Measurements from ENCODE around the gene AADACL3. TPM values are rescaled to one million over a fixed set of nuclear protein-coding genes. Genes with fewer than 3 reads are reported as not detected.

Gene AADACL3
- total and polyA plus RNA-seq, 2 of the 13 experiments (the other 11 are each of a cell fraction or from before 2014, with no cell fraction given), result not detected

- Histone ChIP-seq H3K4me3 (replicated peaks in 1 of 3; ENCODE audit: insufficient read depth in 1 of 3, low read depth in 2 of 3, low read length in 3 of 3) (no peak overlapping the region), H3K9me3 (ENCODE audit: low read length) (no peaks in the 10 kb centered on the region), H3K9ac (ENCODE audit: insufficient read depth, low read depth, low read length) (no peak overlapping the region), H3K36me3 (replicated peaks in 1 of 2; ENCODE audit: control insufficient read depth in 1 of 2, insufficient read depth in 2 of 2, low read length in 2 of 2) (no peaks in the 10 kb centered on the region), H2AFZ (ENCODE audit: low read length) (no peak overlapping the region), H3K4me2 (ENCODE audit: low read depth, low read length) (no peak overlapping the region), H3K27ac (ENCODE audit: extremely low read length, insufficient read depth, low read length) (no peak overlapping the region), H3K27me3 (ENCODE audit: control insufficient read depth in 1 of 2, insufficient read depth in 2 of 2, low read length in 2 of 2) (peaks cover 2 to 15% of the 10 kb centered on the region in 2 experiments; a peak in 2 of 5 replicates), H3K4me1 (ENCODE audit: insufficient read depth, low read length) (no peaks in the 10 kb centered on the region), H3K79me2 (ENCODE audit: insufficient read depth, low read length) (no peaks in the 10 kb centered on the region), H4K20me1 (ENCODE audit: insufficient read depth, low read length) (no peaks in the 10 kb centered on the region)
- TF ChIP-seq ZNF280D (CRISPR knock-in tag; IDR thresholded peaks at IDR 0.05) (no peak), ZFP36L1 (CRISPR knock-in tag; IDR thresholded peaks at IDR 0.05) (no peak), PITX1 (CRISPR knock-in tag; IDR thresholded peaks at IDR 0.05) (no peak), MBD4 (IDR thresholded peaks at IDR 0.05; ENCODE audit: borderline replicate concordance, low read length) (no peak), ZNF460 (CRISPR knock-in tag; IDR thresholded peaks at IDR 0.05; ENCODE audit: borderline replicate concordance) (no peak), GFI1 (CRISPR knock-in tag; IDR thresholded peaks at IDR 0.05; ENCODE audit: borderline replicate concordance) (no peak)
- in situ Hi-C loops (cut with HindIII; ENCODE audit: extremely low pct_ligation_motif_present, low pct_unique_long_range_greater_than_20kb) (no loop called here), intact Hi-C loops (cut with micrococcal nuclease; ENCODE audit: unreplicated experiment) (no loop called here)
- DNase-seq (ENCODE audit: low spot score) (no peak), ATAC-seq (no peak), FAIRE-seq (no peak)
- CTCF ChIA-PET (ENCODE audit: low intra/inter-chr PET ratio, low total read pairs), result no interaction called here
- POLR2A ChIA-PET, result no interaction called here
- 0% methylated on average over 2 of the region's 2 CpGs for WGBS (ENCODE audit: low lambda C conversion rate)
- BruUV-seq (replicated peaks), result no TSS peak
Measured at GRCh38 chr1:12678350-12678749, 37.6 kb upstream of the AADACL3 start.

- H3K4me1 ChIP-seq (ENCODE audit: insufficient read depth, low read length), result no peaks in the 10 kb centered on the region
- no peaks in the 10 kb centered on the region for H3K9me3 ChIP-seq (ENCODE audit: low read length)
- no peak overlapping the region for H2AFZ ChIP-seq (ENCODE audit: low read length)
- H3K9ac ChIP-seq (ENCODE audit: insufficient read depth, low read depth, low read length), result no peak overlapping the region
- DNase-seq (ENCODE audit: low spot score) (no peak), FAIRE-seq (no peak), ATAC-seq (no peak)
- 0% methylated on average over 3 of the region's 3 CpGs for WGBS (ENCODE audit: low lambda C conversion rate)
- in situ Hi-C loops (cut with HindIII; ENCODE audit: extremely low pct_ligation_motif_present, low pct_unique_long_range_greater_than_20kb), result no loop called here
- no peak overlapping the region for H3K4me2 ChIP-seq (ENCODE audit: low read depth, low read length)
- no peaks in the 10 kb centered on the region for H4K20me1 ChIP-seq (ENCODE audit: insufficient read depth, low read length)
- no peak overlapping the region for H3K27ac ChIP-seq (ENCODE audit: extremely low read length, insufficient read depth, low read length)
- no peak overlapping the region for H3K4me3 ChIP-seq (replicated peaks in 1 of 3; ENCODE audit: insufficient read depth in 1 of 3, low read depth in 2 of 3, low read length in 3 of 3)
- ChIA-PET POLR2A (no interaction called here), CTCF (ENCODE audit: low intra/inter-chr PET ratio, low total read pairs) (no interaction called here)
- no TSS peak for BruUV-seq (replicated peaks)
- peaks cover 2 to 18% of the 10 kb centered on the region in 2 experiments; a peak in 2 of 5 replicates for H3K27me3 ChIP-seq (ENCODE audit: control insufficient read depth in 1 of 2, insufficient read depth in 2 of 2, low read length in 2 of 2)
- intact Hi-C loops (cut with micrococcal nuclease; ENCODE audit: unreplicated experiment), result no loop called here
- H3K79me2 ChIP-seq (ENCODE audit: insufficient read depth, low read length), result no peaks in the 10 kb centered on the region
- H3K36me3 ChIP-seq (replicated peaks in 1 of 2; ENCODE audit: control insufficient read depth in 1 of 2, insufficient read depth in 2 of 2, low read length in 2 of 2), result no peaks in the 10 kb centered on the region
- TF ChIP-seq ZEB1 (IDR thresholded peaks at IDR 0.05; ENCODE audit: insufficient replicate concordance, low read depth) (no peak), RBAK (CRISPR knock-in tag; IDR thresholded peaks at IDR 0.05) (no peak), STAT5B (CRISPR knock-in tag; IDR thresholded peaks at IDR 0.05) (no peak), HOMEZ (CRISPR knock-in tag; IDR thresholded peaks at IDR 0.05; ENCODE audit: low read depth) (no peak), ZNF337 (CRISPR knock-in tag; IDR thresholded peaks at IDR 0.05; ENCODE audit: borderline replicate concordance, low read depth) (no peak), THRA (CRISPR knock-in tag; IDR thresholded peaks at IDR 0.05; ENCODE audit: borderline replicate concordance) (no peak), ZNF546 (CRISPR knock-in tag; conservative IDR thresholded peaks at IDR 0.05) (no peak), NCOA1 (CRISPR knock-in tag; IDR thresholded peaks at IDR 0.05) (no peak)
Measured at GRCh38 chr1:12678820-12679219, 37.1 kb upstream of the AADACL3 start.

All from HepG2 (cell line).